C1 segment of cervical spinal cord (tissue), 14 donors: ENCODE measurements around the gene PDE10A.
"Not testable (repeated sequence)": the region's sequence is repeated elsewhere in the genome, so short reads cannot be mapped to it uniquely, and the experiment has no call there.

Experiments used
- DNase-seq, 14 donors: peaks; one replicate each; lab custom pipeline; 2025; lab: John Stamatoyannopoulos, UW

The PDE10A gene

DNA sequence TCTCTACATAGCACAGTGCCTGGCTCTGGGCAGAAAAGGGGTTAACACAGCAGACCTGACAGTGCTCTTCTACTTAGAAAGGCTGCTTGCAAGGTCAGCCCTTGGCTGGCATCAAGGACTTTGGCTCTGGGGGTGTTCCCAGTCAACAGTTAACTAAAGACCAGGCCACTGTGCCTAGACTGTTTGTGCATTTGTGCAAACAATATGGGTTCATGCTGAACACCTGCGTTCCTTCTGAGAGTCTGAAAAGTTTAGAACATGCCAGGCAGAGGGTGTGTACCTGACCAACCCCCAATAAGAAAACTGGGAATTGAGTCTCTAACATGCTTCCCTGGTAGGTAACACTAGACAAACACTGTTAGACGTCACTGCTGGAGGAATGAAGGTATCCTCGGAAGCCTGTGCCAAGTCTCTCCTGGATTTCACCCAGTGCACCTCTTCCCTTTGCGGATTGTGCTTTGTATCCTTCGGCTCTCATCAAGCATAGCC, 110.7 kb downstream of the PDE10A start:
- DNase-seq, result no peak

GRCh38 chr6:165551828-165552227, 111.2 kb downstream of the PDE10A start:
- no peak for DNase-seq

DNA sequence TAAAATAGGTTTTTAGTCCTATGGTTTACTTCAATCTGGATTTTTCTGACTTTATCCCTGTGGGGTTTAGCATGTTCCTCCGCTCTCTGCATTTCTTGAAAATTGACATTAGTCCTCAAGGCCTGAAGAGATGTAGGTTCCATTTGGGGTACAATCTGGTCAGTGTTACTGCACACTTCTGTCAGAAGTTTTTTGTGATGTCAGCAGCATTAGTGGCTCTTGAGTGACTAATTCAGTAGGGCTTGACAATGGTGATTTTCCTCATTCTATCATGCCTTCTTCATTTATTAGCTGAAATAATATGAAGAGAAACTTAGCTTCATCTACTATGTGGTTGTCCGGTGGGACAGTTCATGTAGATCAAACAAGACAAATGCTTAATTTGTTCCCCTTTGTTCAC, 114.6 kb downstream of the PDE10A start:
- DNase-seq, result no peak

DNA sequence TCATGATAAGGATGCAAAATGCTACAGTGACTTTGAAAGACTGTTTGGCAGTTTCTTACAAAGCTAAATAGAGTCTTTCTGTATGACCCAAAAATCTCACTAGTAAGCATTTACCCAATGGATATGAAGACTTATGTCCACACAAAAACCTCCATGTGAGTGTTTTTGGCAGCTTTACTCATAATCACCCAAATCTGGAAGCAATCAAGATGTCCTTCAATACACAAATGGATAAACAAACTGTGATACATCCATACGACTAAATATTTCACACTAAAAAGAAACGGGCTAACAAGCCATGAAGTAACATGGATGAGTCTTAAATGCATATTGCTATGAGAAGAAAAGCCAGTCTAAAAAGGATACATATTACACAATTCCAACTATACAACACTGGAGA, 117.2 kb downstream of the PDE10A start:
- DNase-seq, result no peak

GRCh38 chr6:165543781-165544180, 119.3 kb downstream of the PDE10A start:
- DNase-seq, result no peak

GRCh38 chr6:165536911-165537310, 126.1 kb downstream of the PDE10A start:
- DNase-seq, result no peak

- DNase-seq, result no peak
Measured at GRCh38 chr6:165519316-165519715, 143.7 kb downstream of the PDE10A start.

DNA sequence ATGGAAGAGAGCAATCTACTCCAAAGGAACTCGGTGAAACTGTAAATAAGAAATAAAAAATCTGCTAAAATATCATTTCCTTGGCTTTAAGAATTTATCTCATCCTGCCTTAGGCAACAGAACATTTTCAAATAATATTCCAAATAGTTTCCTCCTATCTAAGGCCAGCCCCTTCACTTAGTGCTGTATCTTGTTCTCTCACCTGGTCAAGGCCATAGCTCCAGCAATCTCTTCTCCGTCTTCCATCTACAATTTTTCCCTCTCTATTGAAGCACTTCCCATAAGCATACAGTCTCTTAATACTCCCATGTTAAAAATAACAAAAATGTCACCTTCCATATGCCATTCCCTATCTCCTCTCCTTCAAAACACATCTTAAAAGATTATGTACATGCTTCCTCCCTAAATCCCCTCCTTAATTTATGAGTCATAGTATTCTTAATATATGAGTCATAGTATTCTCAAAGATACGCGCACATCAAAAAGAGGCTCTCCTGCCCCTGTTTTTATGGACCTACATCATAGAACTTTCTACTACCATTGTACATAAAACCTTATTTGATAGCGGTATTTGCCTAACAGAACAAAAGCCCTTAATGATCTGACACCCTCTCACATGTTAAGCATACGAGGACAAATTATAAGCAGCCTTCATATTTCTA, 146.9 kb downstream of the PDE10A start:
- no peak for DNase-seq

GRCh38 chr6:165514621-165515020, 148.4 kb downstream of the PDE10A start:
- DNase-seq, result no peak

- DNase-seq, result no peak
Measured at GRCh38 chr6:165511807-165512206, 151.2 kb downstream of the PDE10A start.

GRCh38 chr6:165508321-165508869, 154.6 kb downstream of the PDE10A start:
- DNase-seq, result no peak

DNA sequence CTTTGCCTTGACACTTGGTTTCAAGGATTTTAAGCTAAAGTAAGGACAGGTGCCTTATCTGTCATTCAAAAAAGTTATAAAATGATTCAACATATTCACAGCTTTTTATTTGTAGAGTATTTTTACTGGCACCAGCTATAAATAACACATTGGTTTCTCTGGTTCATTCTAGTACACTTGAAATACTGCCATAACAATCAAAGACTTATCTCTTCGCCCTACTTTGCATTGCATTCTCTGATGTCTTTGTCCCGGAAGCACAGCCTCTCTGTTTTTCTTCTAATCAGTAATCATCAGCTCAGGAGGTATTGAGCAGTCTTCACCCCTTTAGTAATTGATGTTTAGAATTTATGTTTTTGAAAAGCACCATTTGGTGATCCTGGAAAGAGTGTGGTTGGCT, 156.4 kb downstream of the PDE10A start:
- DNase-seq, result no peak

- DNase-seq, result not testable (repeated sequence)
Measured at GRCh38 chr6:165500214-165500907, 162.7 kb downstream of the PDE10A start.

GRCh38 chr6:165497472-165497871, 165.6 kb downstream of the PDE10A start:
- DNase-seq, result no peak

- no peak for DNase-seq
Measured at GRCh38 chr6:165488624-165489295, 174.3 kb downstream of the PDE10A start.

DNA sequence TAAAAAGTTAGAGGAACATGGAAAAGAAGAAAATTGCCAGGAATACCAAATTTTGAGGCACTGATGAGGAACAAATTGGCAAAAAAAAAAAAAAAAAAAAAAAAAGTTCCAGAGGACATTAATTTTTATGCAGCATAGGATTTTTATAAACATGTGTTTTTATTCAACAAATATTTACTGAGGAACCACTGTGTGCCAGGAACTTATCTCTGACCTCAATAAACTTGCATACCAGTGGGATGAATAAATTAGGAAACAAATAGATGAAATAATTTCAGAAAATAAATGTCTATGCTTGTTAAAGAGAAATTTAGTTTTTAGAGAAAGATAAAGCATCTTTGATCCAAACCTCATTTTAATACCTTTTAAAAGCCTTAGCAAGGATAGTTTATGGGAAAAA, 175.1 kb downstream of the PDE10A start:
- no peak for DNase-seq

DNA sequence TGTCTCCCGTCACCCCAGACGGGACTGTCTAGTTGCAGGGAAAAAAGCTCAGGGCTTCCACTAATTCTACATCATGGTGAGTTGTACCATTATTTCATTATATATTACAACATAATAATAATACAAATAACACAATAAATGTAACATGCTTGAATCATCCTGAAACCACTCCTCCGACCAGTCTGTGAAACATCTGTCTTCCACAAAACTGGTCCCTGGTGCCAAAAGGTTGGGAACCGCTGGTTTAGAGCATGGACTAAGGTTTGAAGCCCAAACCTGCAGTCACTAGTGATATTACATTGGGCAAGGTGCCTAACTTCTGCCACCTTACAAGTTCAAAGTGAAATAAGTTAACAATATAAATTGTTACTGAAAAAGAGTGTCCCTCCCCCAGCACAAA, 175.7 kb downstream of the PDE10A start:
- DNase-seq, result no peak

GRCh38 chr6:165486183-165487137, 176.6 kb downstream of the PDE10A start:
- DNase-seq, result no peak

GRCh38 chr6:165484178-165484889, 178.7 kb downstream of the PDE10A start:
- DNase-seq, result no peak

DNA sequence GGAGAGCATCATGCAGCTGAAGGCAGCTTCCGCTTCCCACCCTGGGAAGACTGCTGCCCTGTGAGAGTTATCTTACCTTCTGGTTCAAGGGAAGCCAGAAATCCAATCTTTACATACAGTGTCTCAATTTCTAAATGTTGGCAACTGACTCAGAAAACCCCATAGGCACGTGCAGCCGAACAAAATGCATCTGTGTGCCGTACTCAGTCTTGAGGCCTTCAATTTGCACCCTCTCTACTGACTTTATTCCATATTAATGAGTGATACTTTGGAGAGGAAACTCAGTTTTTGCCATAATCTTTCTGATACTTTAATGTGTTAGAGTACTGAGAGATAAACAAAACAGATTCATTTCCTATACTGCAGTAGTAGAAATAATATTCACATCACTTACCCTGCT, 181.1 kb downstream of the PDE10A start:
- no peak for DNase-seq

DNA sequence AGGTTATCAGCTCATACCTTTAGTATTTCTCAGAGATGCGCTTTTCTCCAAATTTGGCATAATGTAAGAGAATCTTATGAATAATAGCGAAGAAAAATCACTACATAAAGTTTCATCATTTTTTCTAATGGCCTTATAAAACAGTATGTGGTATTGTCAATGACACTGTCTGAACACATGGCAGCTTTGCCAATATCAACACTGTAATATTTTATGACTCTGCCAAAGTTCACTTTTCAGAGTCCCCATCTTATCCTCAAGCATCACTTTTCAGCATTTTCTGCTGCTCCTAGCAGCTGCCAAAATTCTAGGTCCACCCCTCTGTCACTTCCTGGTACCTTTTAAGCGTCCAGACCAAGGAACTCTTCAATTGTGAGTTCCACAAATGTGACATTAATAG, 182.1 kb downstream of the PDE10A start:
- no peak for DNase-seq
